Measurements from ENCODE around the gene PER3. TPM values are rescaled to one million over a fixed set of nuclear protein-coding genes. Genes with fewer than 3 reads are reported as not detected.

The PER3 gene
- total and polyA plus RNA-seq, 4 donors = 3.3 to 21.0 (median 6.2) TPM

- Histone ChIP-seq H3K9ac (ENCODE audit: low read depth in 1 of 2, low read length in 2 of 2) (no peak overlapping the region), H3K9me3 (ENCODE audit: control insufficient read depth in 4 of 4, low read length in 3 of 4) (no peaks in the 10 kb centered on the region), H3K4me1 (ENCODE audit: control insufficient read depth in 4 of 4, insufficient read depth in 4 of 4, low read length in 3 of 4) (peaks cover 0 to 2% (median 0%) of the 10 kb centered on the region in 4 donors), H3K36me3 (ENCODE audit: control insufficient read depth in 4 of 4, insufficient read depth in 3 of 4, low read depth in 1 of 4, low read length in 3 of 4) (peaks cover 8 to 71% (median 66%) of the 10 kb centered on the region in 4 donors), H3K27ac (ENCODE audit: low read depth in 1 of 2, low read length in 2 of 2) (no peak overlapping the region), H3K27me3 (ENCODE audit: control insufficient read depth in 4 of 4, insufficient read depth in 4 of 4, low read length in 3 of 4) (no peaks in the 10 kb centered on the region), H3K4me3 (ENCODE audit: low read depth in 1 of 3, low read length in 3 of 3) (no peak overlapping the region)
- no peak for DNase-seq (ENCODE audit: low spot score)
- TF ChIP-seq HNF4A (conservative IDR thresholded peaks at IDR 0.05) (no peak), SP1 (IDR thresholded peaks at IDR 0.05) (no peak), ZBTB33 (IDR thresholded peaks at IDR 0.05) (no peak), GABPA (IDR thresholded peaks at IDR 0.05 in 1 of 2, conservative IDR thresholded peaks at IDR 0.05 in 1 of 2) (peak in 1 of 2 donors; percentile 44)
- WGBS = 86% methylated on average over 39 of the region's 39 CpGs
These were observed 43.2 kb downstream of the PER3 start for GRCh38 chr1:7827126-7827955.

- Histone ChIP-seq H3K9ac (ENCODE audit: low read depth in 1 of 2, low read length in 2 of 2) (no peak overlapping the region), H3K4me1 (ENCODE audit: control insufficient read depth in 4 of 4, insufficient read depth in 4 of 4, low read length in 3 of 4) (peaks cover 0 to 2% (median 0%) of the 10 kb centered on the region in 4 donors), H3K9me3 (ENCODE audit: control insufficient read depth in 4 of 4, low read length in 3 of 4) (no peaks in the 10 kb centered on the region), H3K27me3 (ENCODE audit: control insufficient read depth in 4 of 4, insufficient read depth in 4 of 4, low read length in 3 of 4) (no peaks in the 10 kb centered on the region), H3K4me3 (ENCODE audit: low read depth in 1 of 3, low read length in 3 of 3) (no peak overlapping the region), H3K36me3 (ENCODE audit: control insufficient read depth in 4 of 4, insufficient read depth in 3 of 4, low read depth in 1 of 4, low read length in 3 of 4) (peaks cover 10 to 70% (median 60%) of the 10 kb centered on the region in 4 donors), H3K27ac (ENCODE audit: low read depth in 1 of 2, low read length in 2 of 2) (no peak overlapping the region)
- no peak for DNase-seq (ENCODE audit: low spot score)
- TF ChIP-seq GABPA (IDR thresholded peaks at IDR 0.05 in 1 of 2, conservative IDR thresholded peaks at IDR 0.05 in 1 of 2) = no peak
- no peak for TF ChIP-seq ZBTB33 (IDR thresholded peaks at IDR 0.05)
- no peak for TF ChIP-seq RAD21 (IDR thresholded peaks at IDR 0.05)
- TF ChIP-seq CTCF (IDR thresholded peaks at IDR 0.05; ENCODE audit: low read depth, low read length, missing input control) = no peak
- no peak for TF ChIP-seq MAX (IDR thresholded peaks at IDR 0.05)
- TF ChIP-seq HNF4G (IDR thresholded peaks at IDR 0.05) = no peak
- TF ChIP-seq ATF3 (IDR thresholded peaks at IDR 0.05) = no peak
- 76% methylated on average over 3 of the region's 3 CpGs for WGBS
These were observed 47.4 kb downstream of the PER3 start for GRCh38 chr1:7831458-7831857.
